Astrocyte (in vitro differentiated cells and primary cell): Measurements from ENCODE around the gene ZNF674. TPM values are rescaled to one million over a fixed set of nuclear protein-coding genes. Genes with fewer than 3 reads are reported as not detected.
A peak's percentile ranks its signal among the peaks of the same experiment; 100 is the strongest.

ENCODE experiments used
- DNase-seq: peaks from one replicate; pipeline ENCODE4 v3.0.0-alpha.2; 2010; ENCODE audit warnings: low read depth
- FAIRE-seq: peaks from 2 replicates; lab custom pipeline; 2011; peaks lifted over from hg19 to GRCh38; lab: Jason Lieb, UNC
- H2AFZ ChIP-seq: 2 replicates; pipeline ENCODE4 v1.6.0; 2012; ENCODE audit warnings: low read depth, low read length, inconsistent platforms
- H3K27ac ChIP-seq: 2 replicates; pipeline ENCODE4 v1.5.1; 2011; ENCODE audit warnings: low read depth, low read length, inconsistent platforms
- H3K27me3 ChIP-seq: 2 replicates; pipeline ENCODE4 v1.6.0; 2011; ENCODE audit warnings: low read length, inconsistent platforms; ENCODE audit not compliant: insufficient read depth
- H3K36me3 ChIP-seq: 2 replicates; pipeline ENCODE4 v1.5.1; 2011; ENCODE audit warnings: low read length, inconsistent platforms; ENCODE audit not compliant: insufficient read depth
- H3K4me1 ChIP-seq: 2 replicates; pipeline ENCODE4 v1.5.1; 2011; ENCODE audit warnings: low read length, inconsistent platforms; ENCODE audit not compliant: insufficient read depth
- H3K4me2 ChIP-seq: 2 replicates; pipeline ENCODE4 v1.6.0; 2012; ENCODE audit warnings: low read length, inconsistent platforms
- H3K4me3 ChIP-seq: 2 replicates; pipeline ENCODE4 v1.5.1; 2011; ENCODE audit warnings: low read depth, mild to moderate bottlenecking, low read length, inconsistent platforms; ENCODE audit not compliant: insufficient read depth
- H3K79me2 ChIP-seq: 2 replicates; pipeline ENCODE4 v1.6.0; 2012; ENCODE audit warnings: mild to moderate bottlenecking, low read length, inconsistent platforms; ENCODE audit not compliant: insufficient read depth
- H3K9ac ChIP-seq: 2 replicates; pipeline ENCODE4 v1.6.0; 2012; ENCODE audit warnings: mild to moderate bottlenecking, low read length, inconsistent platforms
- H3K9me3 ChIP-seq: 2 replicates; pipeline ENCODE4 v1.5.1; 2012; ENCODE audit warnings: low read depth, mild to moderate bottlenecking, low read length, inconsistent platforms; ENCODE audit not compliant: insufficient read depth
- H4K20me1 ChIP-seq: 2 replicates; pipeline ENCODE4 v1.6.0; 2012; ENCODE audit warnings: low read length, inconsistent platforms; ENCODE audit not compliant: insufficient read depth
- H3K27ac Mint-ChIP-seq: one replicate; pipeline ENCODE4 v1.8.0; 2021; ENCODE audit warnings: mild to moderate bottlenecking, mixed read lengths; ENCODE audit not compliant: unreplicated experiment
- H3K27me3 Mint-ChIP-seq: one replicate; pipeline ENCODE4 v1.8.0; 2021; ENCODE audit warnings: low read depth, mixed read lengths; ENCODE audit not compliant: unreplicated experiment
- H3K36me3 Mint-ChIP-seq: one replicate; pipeline ENCODE4 v1.8.0; 2021; ENCODE audit warnings: low read depth, mixed read lengths; ENCODE audit not compliant: unreplicated experiment
- H3K4me1 Mint-ChIP-seq: one replicate; pipeline ENCODE4 v1.8.0; 2021; ENCODE audit warnings: low read depth, mixed read lengths; ENCODE audit not compliant: unreplicated experiment
- H3K4me3 Mint-ChIP-seq: one replicate; pipeline ENCODE4 v1.8.0; 2021; ENCODE audit warnings: mild to moderate bottlenecking, moderate library complexity, mixed read lengths; ENCODE audit not compliant: unreplicated experiment
- H3K9me3 Mint-ChIP-seq: one replicate; pipeline ENCODE4 v1.8.0; 2021; ENCODE audit warnings: mild to moderate bottlenecking, mixed read lengths; ENCODE audit not compliant: unreplicated experiment
- CTCF ChIP-seq: IDR thresholded peaks from 2 replicates; pipeline ENCODE4 v1.5.1; 2011; ENCODE audit warnings: low read depth, mild to moderate bottlenecking, inconsistent platforms, low read length, moderate library complexity; ENCODE audit not compliant: insufficient read depth
- EZH2 ChIP-seq: IDR thresholded peaks from 2 replicates; pipeline ENCODE4 v1.6.1; 2012; ENCODE audit warnings: mild to moderate bottlenecking, low read length, inconsistent platforms; ENCODE audit not compliant: insufficient read depth
- total RNA-seq: library from RNA; stranded (reverse); gene quantifications from 2 replicates; pipeline ENCODE4 v1.2.1, GENCODE V29; 2021

Gene ZNF674
- total RNA-seq, 1 donor from 2014 or later = 5.5 TPM

GRCh38 chrX:46573331-46573891 is 28.2 kb upstream of the ZNF674 start, which contains the start of gene CHST7:
Gene CHST7, plus strand, starts transcription at chrX:46573765. Its CDS starts 167 bp downstream, at chrX:46573932.
- peaks cover 4% of the 10 kb centered on the region for H3K79me2 ChIP-seq
- H2AFZ ChIP-seq = peak within 1 kb of the TSS; percentile 83
- Mint-ChIP-seq H3K27ac (no peak within 1 kb of the TSS), H3K36me3 (no peaks in the 10 kb centered on the region), H3K27me3 (peaks cover 2% of the 10 kb centered on the region), H3K4me3 (peak within 1 kb of the TSS; percentile 80), H3K9me3 (no peaks in the 10 kb centered on the region), H3K4me1 (peaks cover 12% of the 10 kb centered on the region)
- peak within 1 kb of the TSS; percentile 62 for H3K4me3 ChIP-seq
- FAIRE-seq (peak; percentile 5), DNase-seq (peak; percentile 55)
- no peak within 1 kb of the TSS for H3K27ac ChIP-seq
- no peaks in the 10 kb centered on the region for H3K27me3 ChIP-seq
- no peaks in the 10 kb centered on the region for H3K9me3 ChIP-seq
- TF ChIP-seq CTCF = peak; percentile 12
- no peak for TF ChIP-seq EZH2
- peak within 1 kb of the TSS; percentile 76 for H3K9ac ChIP-seq
- peaks cover 6% of the 10 kb centered on the region for H4K20me1 ChIP-seq
- H3K4me1 ChIP-seq = peaks cover 18% of the 10 kb centered on the region
- peak within 1 kb of the TSS; percentile 92 for H3K4me2 ChIP-seq
- no peaks in the 10 kb centered on the region for H3K36me3 ChIP-seq

DNA sequence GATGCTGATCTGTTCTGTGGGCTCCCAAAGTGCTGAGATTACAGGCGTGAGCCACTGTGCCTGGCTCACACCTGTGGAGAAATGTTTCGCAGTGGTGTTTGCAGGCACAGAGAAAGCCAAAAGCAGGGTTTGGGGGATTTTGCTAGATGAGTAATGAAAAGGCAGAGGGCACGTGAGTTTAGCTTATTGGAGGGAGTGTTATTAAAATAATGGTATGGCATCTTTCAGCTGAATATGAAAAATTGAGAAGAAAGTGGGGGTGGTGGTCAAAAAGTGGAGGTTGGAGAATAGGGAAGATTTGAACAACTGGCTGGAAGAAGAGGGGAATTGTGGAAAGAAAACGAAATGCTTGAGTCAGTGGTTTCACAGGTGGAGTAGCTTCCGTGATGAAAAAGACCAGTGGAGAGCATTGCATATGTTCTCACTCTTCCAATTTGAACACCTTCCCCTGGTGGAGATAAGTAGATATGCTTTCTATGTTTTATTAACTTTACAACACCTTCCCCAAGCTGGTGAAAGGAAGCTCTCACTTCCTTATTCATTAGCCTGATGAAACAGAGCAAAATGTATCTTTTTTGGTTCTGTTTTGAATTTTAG is 27.2 kb upstream of the ZNF674 start:
- H3K4me2 ChIP-seq = no peak overlapping the region
- Mint-ChIP-seq H3K27ac (no peak overlapping the region), H3K27me3 (peaks cover 2% of the 10 kb centered on the region), H3K4me3 (no peak overlapping the region), H3K4me1 (peaks cover 10% of the 10 kb centered on the region), H3K36me3 (no peaks in the 10 kb centered on the region), H3K9me3 (no peaks in the 10 kb centered on the region)
- H3K4me1 ChIP-seq = peaks cover 14% of the 10 kb centered on the region
- no peak overlapping the region for H3K27ac ChIP-seq
- H3K27me3 ChIP-seq = no peaks in the 10 kb centered on the region
- no peak for DNase-seq
- H3K36me3 ChIP-seq = no peaks in the 10 kb centered on the region
- no peak for FAIRE-seq
- H3K4me3 ChIP-seq = no peak overlapping the region
- H3K9me3 ChIP-seq = no peaks in the 10 kb centered on the region
- no peak overlapping the region for H2AFZ ChIP-seq
- TF ChIP-seq EZH2 (no peak), CTCF (no peak)
- H4K20me1 ChIP-seq = peaks cover 6% of the 10 kb centered on the region
- H3K79me2 ChIP-seq = no peaks in the 10 kb centered on the region
- peak overlapping the region; percentile 76 for H3K9ac ChIP-seq
